HepG2 (cell line): ENCODE data around the gene TIMELESS. TPM values are rescaled to one million over a fixed set of nuclear protein-coding genes. Genes with fewer than 3 reads are reported as not detected.

Source experiments
- ATAC-seq: fragments of 200-7000 bp; cut with Tn5 transposase; 3 replicates; pipeline ENCODE4 v1.9.1; 2020; ENCODE audit warnings: mild to moderate bottlenecking, moderate library complexity
- BruUV-seq: library from RNA; stranded (reverse); fragments of 400-500 nt; replicated peaks from 2 replicates; lab custom pipeline; 2021; lab: Mats Ljungman, UMichigan
- CTCF ChIA-PET: fragments of 300-600 bp; formaldehyde crosslinking; extraction: SDS; loops from one replicate; lab custom pipeline; 2021; ENCODE audit warnings: low total read pairs, inconsistent platforms, low intra/inter-chr PET ratio; lab: Yijun Ruan, JAX
- POLR2A ChIA-PET: fragments of 350-600 bp; sonication (Branson Sonifier 250); formaldehyde crosslinking; loops from one replicate; lab custom pipeline; 2020; ENCODE audit warnings: antibody characterized with exemption, inconsistent platforms; lab: Yijun Ruan, JAX
- DNase-seq: peaks from one replicate; pipeline ENCODE4 v3.0.0-alpha.2; 2015; ENCODE audit warnings: low spot score
- FAIRE-seq: peaks from 3 replicates; lab custom pipeline; 2011; peaks lifted over from hg19 to GRCh38; lab: Jason Lieb, UNC
- H2AFZ ChIP-seq: one replicate; pipeline ENCODE4 v1.6.1; 2011; ENCODE audit warnings: low read length, inconsistent platforms
- H3K27ac ChIP-seq: fragments of 300-600 bp; 3 replicates; pipeline ENCODE4 v1.8.0; 2011; ENCODE audit warnings: mixed run types, mild to moderate bottlenecking, mixed read lengths, low read length, inconsistent platforms; ENCODE audit not compliant: insufficient read depth; ENCODE audit errors: extremely low read length
- H3K27me3 ChIP-seq, 2 experiments: fragments of 200-600 bp in 1 of 2; 2 replicates in 1 of 2; 3 replicates in 1 of 2; pipeline versions ENCODE4 v1.6.0 to v1.8.0; 2011; ENCODE audit warnings: low read length in 2 of 2, mild to moderate bottlenecking in 2 of 2, moderate library complexity in 2 of 2, inconsistent platforms in 1 of 2; ENCODE audit not compliant: insufficient read depth in 2 of 2, control insufficient read depth in 1 of 2
- H3K36me3 ChIP-seq, 2 experiments: fragments of 200-600 bp in 1 of 2; replicated peaks in 1 of 2; 2 replicates in 1 of 2; 3 replicates in 1 of 2; pipeline versions ENCODE4 v1.5.1 to v1.8.0; 2011; ENCODE audit warnings: low read length in 2 of 2, inconsistent platforms in 1 of 2; ENCODE audit not compliant: insufficient read depth in 2 of 2, control insufficient read depth in 1 of 2
- H3K4me1 ChIP-seq: 2 replicates; pipeline ENCODE4 v1.5.1; 2012; ENCODE audit warnings: low read length, inconsistent platforms; ENCODE audit not compliant: insufficient read depth
- H3K4me2 ChIP-seq: 2 replicates; pipeline ENCODE4 v1.6.0; 2011; ENCODE audit warnings: low read depth, low read length, inconsistent platforms
- H3K4me3 ChIP-seq, 3 experiments: fragments of 200-600 bp in 1 of 3; sonication (generic), shearing (Covaris generic) in 1 of 3; replicated peaks in 1 of 3; 2 replicates each; pipeline ENCODE4 v1.5.1; 2011 to 2016; ENCODE audit warnings: low read length in 3 of 3, inconsistent platforms in 2 of 3, low read depth in 2 of 3, mild to moderate bottlenecking in 2 of 3, control low read depth in 1 of 3, mixed read lengths in 1 of 3; ENCODE audit not compliant: insufficient read depth in 1 of 3
- H3K79me2 ChIP-seq: one replicate; pipeline ENCODE4 v1.6.1; 2011; ENCODE audit warnings: low read length, inconsistent platforms; ENCODE audit not compliant: insufficient read depth
- H3K9ac ChIP-seq: 2 replicates; pipeline ENCODE4 v1.6.0; 2011; ENCODE audit warnings: mild to moderate bottlenecking, low read depth, low read length, inconsistent platforms; ENCODE audit not compliant: insufficient read depth
- H3K9me3 ChIP-seq: 2 replicates; pipeline ENCODE4 v1.5.1; 2012; ENCODE audit warnings: mild to moderate bottlenecking, low read length
- H4K20me1 ChIP-seq: 2 replicates; pipeline ENCODE4 v1.6.0; 2011; ENCODE audit warnings: inconsistent platforms, mild to moderate bottlenecking, low read length, moderate library complexity; ENCODE audit not compliant: insufficient read depth
- GLI4 ChIP-seq: sonication (generic); formaldehyde crosslinking; IDR thresholded peaks from 2 replicates; pipeline ENCODE4 v1.5.1; 2020; ENCODE audit warnings: missing genetic modification reagents, mild to moderate bottlenecking, moderate library complexity, borderline replicate concordance
- HNF4G ChIP-seq, 2 experiments: sonication (generic) in 1 of 2; formaldehyde crosslinking in 1 of 2; IDR thresholded peaks; 2 replicates each; pipeline versions ENCODE4 v1.4.0 to v1.6.1; 2011 to 2020; ENCODE audit warnings: borderline replicate concordance in 2 of 2, low read depth in 2 of 2, mild to moderate bottlenecking in 2 of 2, low read length in 1 of 2, missing genetic modification reagents in 1 of 2, moderate library complexity in 1 of 2
- LBX2 ChIP-seq: sonication (generic); formaldehyde crosslinking; IDR thresholded peaks from 2 replicates; pipeline ENCODE4 v1.5.0; 2020; ENCODE audit warnings: missing genetic modification reagents, mild to moderate bottlenecking, borderline replicate concordance
- MAX ChIP-seq: IDR thresholded peaks from 2 replicates; pipeline ENCODE4 v1.6.1; 2012; ENCODE audit warnings: inconsistent platforms
- RARA ChIP-seq: IDR thresholded peaks from 2 replicates; pipeline ENCODE4 v1.6.1; 2016; ENCODE audit warnings: missing genetic modification reagents, missing compliant biosample characterization
- ZBTB39 ChIP-seq: sonication (generic); formaldehyde crosslinking; IDR thresholded peaks from 2 replicates; pipeline ENCODE4 v1.5.0; 2020; ENCODE audit warnings: missing genetic modification reagents
- ZNF619 ChIP-seq: sonication (generic); formaldehyde crosslinking; IDR thresholded peaks from 2 replicates; pipeline ENCODE4 v1.4.0; 2020; ENCODE audit warnings: mild to moderate bottlenecking, missing genetic modification reagents
- ZNF687 ChIP-seq: sonication (generic); formaldehyde crosslinking; IDR thresholded peaks from 2 replicates; pipeline ENCODE4 v1.5.1; 2020; ENCODE audit warnings: mild to moderate bottlenecking, missing genetic modification reagents, moderate library complexity
- ZNF782 ChIP-seq: sonication (generic); formaldehyde crosslinking; IDR thresholded peaks from 2 replicates; pipeline ENCODE4 v1.4.0; 2020; ENCODE audit warnings: missing genetic modification reagents, mild to moderate bottlenecking, borderline replicate concordance
- ZSCAN29 ChIP-seq: sonication (generic); formaldehyde crosslinking; conservative IDR thresholded peaks from 2 replicates; pipeline ENCODE4 v1.4.0; 2020; ENCODE audit warnings: mild to moderate bottlenecking, missing genetic modification reagents
- WGBS: methylation state at CpG from one replicate; pipeline ENCODE4 v1.1.6; 2017; ENCODE audit warnings: low lambda C conversion rate; 5-methylcytosine and 5-hydroxymethylcytosine counted together
- in situ Hi-C: cut with HindIII; loops from 2 replicates; pipeline ENCODE4 v1.10.0; 2017; ENCODE audit warnings: low pct_unique_long_range_greater_than_20kb; ENCODE audit not compliant: extremely low pct_ligation_motif_present
- intact Hi-C: fragments of 100-400 bp; cut with micrococcal nuclease; formaldehyde crosslinking; loops from one replicate; pipeline ENCODE4 v1.10.0; 2022; ENCODE audit not compliant: unreplicated experiment
- polyA plus RNA-seq, 8 experiments: library from polyadenylated mRNA; depleted of rRNA in 3 of 8; stranded (reverse) in 7 of 8; unstranded in 1 of 8; fragments of >200 nt; fragmentation: Illumina TruSeq in 4 of 8; extraction: Trizol in 4 of 8; gene quantifications; 2 replicates each; pipeline versions ENCODE4 v1.2.1 to v1.2.3, GENCODE V29; 2011 to 2016; ENCODE audit warnings: low read depth in 4 of 8, missing spikeins in 1 of 8, mixed read lengths in 1 of 8; ENCODE audit not compliant: insufficient read depth in 1 of 8
- total RNA-seq, 5 experiments: library from RNA; depleted of rRNA; stranded (reverse); fragments of >200 nt; fragmentation: Illumina TruSeq; extraction: Trizol; gene quantifications; 2 replicates each; pipeline ENCODE4 v1.2.3, GENCODE V29; 2016; ENCODE audit warnings: low read depth in 1 of 5
- TF ChIP-seq, protein P1 (sequence below): sonication (generic); formaldehyde crosslinking; IDR thresholded peaks from 2 replicates; pipeline ENCODE4 v1.8.0; 2023; ENCODE audit warnings: mild to moderate bottlenecking, missing genetic modification reagents
- TF ChIP-seq, protein P2 (sequence below): sonication (generic); formaldehyde crosslinking; IDR thresholded peaks from 2 replicates; pipeline ENCODE4 v1.8.0; 2022; ENCODE audit warnings: mild to moderate bottlenecking, missing genetic modification reagents, moderate library complexity

Gene TIMELESS
- total and polyA plus RNA-seq, 2 of the 13 experiments (the other 11 are each of a cell fraction or from before 2014, with no cell fraction given) = 4.0 to 20.3 TPM

DNA sequence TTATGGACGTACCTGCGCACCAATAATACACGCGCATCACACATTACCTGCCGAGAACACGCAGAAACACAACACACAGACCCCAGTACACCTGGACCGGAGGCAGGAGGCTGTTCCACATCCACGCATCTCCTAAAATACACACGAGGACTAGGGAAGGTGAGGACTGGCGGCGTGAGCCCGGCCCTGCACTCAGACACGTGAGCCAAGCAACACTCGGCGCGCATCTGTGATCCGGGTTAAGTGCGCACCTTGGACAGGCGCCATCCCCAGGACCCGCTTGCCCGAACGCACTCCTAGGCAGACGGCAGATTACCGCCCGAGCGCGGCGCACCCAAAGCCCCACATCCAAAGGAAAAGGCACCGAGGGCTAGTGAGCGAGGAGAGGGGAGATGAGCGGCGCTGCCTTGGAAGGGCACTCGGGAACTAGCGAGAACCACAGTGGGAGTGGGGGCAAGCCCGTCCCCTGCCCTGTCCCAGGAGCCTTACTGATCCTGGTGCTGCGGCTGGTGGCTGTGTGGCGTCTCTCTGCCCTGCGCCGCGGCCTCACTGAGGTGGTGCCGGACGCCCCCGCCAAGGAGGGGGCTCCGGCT is 38.3 kb upstream of the TIMELESS start:
- intact Hi-C loops (no loop called here), in situ Hi-C loops (no loop called here)
- H3K27ac ChIP-seq = no peak overlapping the region
- peak overlapping the region; percentile 93 for H3K4me2 ChIP-seq
- H3K9me3 ChIP-seq = no peaks in the 10 kb centered on the region
- no peak overlapping the region for H2AFZ ChIP-seq
- H3K4me3 ChIP-seq = peak overlapping the region; percentile 65 to 85 (median 79)
- H3K79me2 ChIP-seq = no peaks in the 10 kb centered on the region
- H3K36me3 ChIP-seq = no peaks in the 10 kb centered on the region
- no peak for FAIRE-seq
- H4K20me1 ChIP-seq = no peaks in the 10 kb centered on the region
- 79% methylated on average over 6 of the region's 44 CpGs for WGBS
- H3K4me1 ChIP-seq = peaks cover 34% of the 10 kb centered on the region
- no TSS peak for BruUV-seq
- CTCF ChIA-PET = no interaction called here
- POLR2A ChIA-PET = interaction anchor here (0.6 to 1.8 kb wide), 13 partner anchors 10 to 359 kb away, joined by 3 to 10 read pairs (median 3); partner anchors contain the start of genes APOF, CNPY2, COQ10A and ESYT1
- peak; percentile 32 for DNase-seq
- ATAC-seq = peak; percentile 83
- no peaks in the 10 kb centered on the region for H3K27me3 ChIP-seq
- peak overlapping the region; percentile 61 for H3K9ac ChIP-seq
- TF ChIP-seq HNF4G (IDR thresholded peaks at IDR 0.05; ENCODE audit: borderline replicate concordance, low read depth, low read length) (no peak), HNF4G (CRISPR knock-in tag; IDR thresholded peaks at IDR 0.05; ENCODE audit: borderline replicate concordance, low read depth) (0 out of 2 replicates have a peak, but pooled peaks have one; percentile 50), ZNF687 (CRISPR knock-in tag) (peak; percentile 73; the same call in 1 of the 2 replicates), ZNF619 (peak; percentile 88), LBX2 (peak; percentile 31; the same call in 1 of the 2 replicates), GLI4 (CRISPR knock-in tag) (peak; percentile 43; the same call in 1 of the 2 replicates), ZBTB39 (CRISPR knock-in tag) (0 out of 2 replicates have a peak, but pooled peaks have one; percentile 22), ZSCAN29 (CRISPR knock-in tag) (peak; percentile 81), RARA (CRISPR knock-in tag) (no peak; the same call in 1 of the 2 replicates), MAX (peak; percentile 67), ZNF782 (peak; percentile 77; the same call in 1 of the 2 replicates)
- TF ChIP-seq, protein P1, sequence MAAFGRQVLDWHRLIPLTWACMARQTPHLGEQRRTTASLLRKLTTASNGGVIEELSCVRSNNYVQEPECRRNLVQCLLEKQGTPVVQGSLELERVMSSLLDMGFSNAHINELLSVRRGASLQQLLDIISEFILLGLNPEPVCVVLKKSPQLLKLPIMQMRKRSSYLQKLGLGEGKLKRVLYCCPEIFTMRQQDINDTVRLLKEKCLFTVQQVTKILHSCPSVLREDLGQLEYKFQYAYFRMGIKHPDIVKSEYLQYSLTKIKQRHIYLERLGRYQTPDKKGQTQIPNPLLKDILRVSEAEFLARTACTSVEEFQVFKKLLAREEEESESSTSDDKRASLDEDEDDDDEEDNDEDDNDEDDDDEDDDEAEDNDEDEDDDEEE (CRISPR knock-in tag) = peak; percentile 79; the same call in 1 of the 2 replicates
- TF ChIP-seq, protein P2, sequence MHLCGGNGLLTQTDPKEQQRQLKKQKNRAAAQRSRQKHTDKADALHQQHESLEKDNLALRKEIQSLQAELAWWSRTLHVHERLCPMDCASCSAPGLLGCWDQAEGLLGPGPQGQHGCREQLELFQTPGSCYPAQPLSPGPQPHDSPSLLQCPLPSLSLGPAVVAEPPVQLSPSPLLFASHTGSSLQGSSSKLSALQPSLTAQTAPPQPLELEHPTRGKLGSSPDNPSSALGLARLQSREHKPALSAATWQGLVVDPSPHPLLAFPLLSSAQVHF (CRISPR knock-in tag) = 0 out of 2 replicates have a peak, but pooled peaks have one; percentile 23
